ENCODE data around the gene PMVK. TPM values are rescaled to one million over a fixed set of nuclear protein-coding genes. Genes with fewer than 3 reads are reported as not detected.

Gene PMVK
- total RNA-seq, 1 experiment from 2014 or later: 26.8 TPM

- ATAC-seq (peak; percentile 95), DNase-seq (ENCODE audit: low spot score) (peak; percentile 94)
- ChIA-PET POLR2A (interaction anchor here (1.0 to 1.5 kb wide), 2 partner anchors 8 to 12 kb away, joined by 3 to 10 read pairs; partner anchors contain the start of gene KCNN3), CTCF (interaction anchor here (0.5 to 2.3 kb wide), 76 partner anchors 9 to 400 kb away, joined by 3 to 95 read pairs (median 4); partner anchors contain the start of genes CHRNB2, KCNN3, LENEP and PMVK)
- no peaks in the 10 kb centered on the region for H3K9me3 Mint-ChIP-seq
- H3K4me1 Mint-ChIP-seq: no peaks in the 10 kb centered on the region
- TF ChIP-seq SP1 (CRISPR knock-in tag; conservative IDR thresholded peaks at IDR 0.05) (peak; percentile 52; the same call in 1 of the 2 replicates), ZNF671 (CRISPR knock-in tag; IDR thresholded peaks at IDR 0.05) (no peak), CTCF (IDR thresholded peaks at IDR 0.05) (peak; percentile 78)
- H3K27ac Mint-ChIP-seq: no peak overlapping the region
- no peaks in the 10 kb centered on the region for H3K36me3 Mint-ChIP-seq
- no peak overlapping the region for H3K4me3 Mint-ChIP-seq
- H3K27me3 Mint-ChIP-seq (ENCODE audit: low read depth): no peaks in the 10 kb centered on the region
Observed at GRCh38 chr1:154878371-154879037, 58.0 kb downstream of the PMVK start.

GRCh38 chr1:154877370-154877974 is 59.0 kb downstream of the PMVK start:
- no peaks in the 10 kb centered on the region for H3K36me3 Mint-ChIP-seq
- no peak for ATAC-seq
- H3K4me1 Mint-ChIP-seq: no peaks in the 10 kb centered on the region
- no peak for DNase-seq (ENCODE audit: low spot score)
- ChIA-PET CTCF (interaction anchor here (1.0 to 2.3 kb wide), 8 partner anchors 10 to 318 kb away, joined by 3 to 95 read pairs (median 14); partner anchors contain the start of gene KCNN3), POLR2A (no interaction called here)
- H3K27ac Mint-ChIP-seq: no peak overlapping the region
- no peak overlapping the region for H3K4me3 Mint-ChIP-seq
- no peaks in the 10 kb centered on the region for H3K27me3 Mint-ChIP-seq (ENCODE audit: low read depth)
- H3K9me3 Mint-ChIP-seq: no peaks in the 10 kb centered on the region
- TF ChIP-seq JAZF1 (CRISPR knock-in tag; IDR thresholded peaks at IDR 0.05) (no peak), RELA (CRISPR knock-in tag; IDR thresholded peaks at IDR 0.05; ENCODE audit: borderline replicate concordance) (no peak), AR (CRISPR knock-in tag; IDR thresholded peaks at IDR 0.05) (no peak), STAT6 (CRISPR knock-in tag; conservative IDR thresholded peaks at IDR 0.05; ENCODE audit: low read depth) (no peak), PREB (CRISPR knock-in tag; IDR thresholded peaks at IDR 0.05; ENCODE audit: borderline replicate concordance) (no peak), ZNF532 (CRISPR knock-in tag; IDR thresholded peaks at IDR 0.05; ENCODE audit: borderline replicate concordance) (no peak), EMX1 (CRISPR knock-in tag; IDR thresholded peaks at IDR 0.05) (no peak), ZNF416 (CRISPR knock-in tag; IDR thresholded peaks at IDR 0.05) (no peak), SOX15 (CRISPR knock-in tag; IDR thresholded peaks at IDR 0.05) (no peak), OVOL2 (CRISPR knock-in tag; IDR thresholded peaks at IDR 0.05; ENCODE audit: borderline replicate concordance) (no peak), ATF2 (CRISPR knock-in tag; IDR thresholded peaks at IDR 0.05; ENCODE audit: borderline replicate concordance, low read depth) (no peak), TP53 (CRISPR knock-in tag; IDR thresholded peaks at IDR 0.05) (no peak), ZMAT4 (CRISPR knock-in tag; IDR thresholded peaks at IDR 0.05) (no peak), ESRRA (CRISPR knock-in tag; IDR thresholded peaks at IDR 0.05; ENCODE audit: borderline replicate concordance) (no peak), HMGA2 (CRISPR knock-in tag; IDR thresholded peaks at IDR 0.05) (no peak), MYBL2 (CRISPR knock-in tag; IDR thresholded peaks at IDR 0.05) (no peak)
